ENCODE measurements around the gene MTREX. TPM values are rescaled to one million over a fixed set of nuclear protein-coding genes. Genes with fewer than 3 reads are reported as not detected.

The MTREX gene
- total RNA-seq, 2 experiments from 2014 or later: 62.7 to 125 TPM

DNA sequence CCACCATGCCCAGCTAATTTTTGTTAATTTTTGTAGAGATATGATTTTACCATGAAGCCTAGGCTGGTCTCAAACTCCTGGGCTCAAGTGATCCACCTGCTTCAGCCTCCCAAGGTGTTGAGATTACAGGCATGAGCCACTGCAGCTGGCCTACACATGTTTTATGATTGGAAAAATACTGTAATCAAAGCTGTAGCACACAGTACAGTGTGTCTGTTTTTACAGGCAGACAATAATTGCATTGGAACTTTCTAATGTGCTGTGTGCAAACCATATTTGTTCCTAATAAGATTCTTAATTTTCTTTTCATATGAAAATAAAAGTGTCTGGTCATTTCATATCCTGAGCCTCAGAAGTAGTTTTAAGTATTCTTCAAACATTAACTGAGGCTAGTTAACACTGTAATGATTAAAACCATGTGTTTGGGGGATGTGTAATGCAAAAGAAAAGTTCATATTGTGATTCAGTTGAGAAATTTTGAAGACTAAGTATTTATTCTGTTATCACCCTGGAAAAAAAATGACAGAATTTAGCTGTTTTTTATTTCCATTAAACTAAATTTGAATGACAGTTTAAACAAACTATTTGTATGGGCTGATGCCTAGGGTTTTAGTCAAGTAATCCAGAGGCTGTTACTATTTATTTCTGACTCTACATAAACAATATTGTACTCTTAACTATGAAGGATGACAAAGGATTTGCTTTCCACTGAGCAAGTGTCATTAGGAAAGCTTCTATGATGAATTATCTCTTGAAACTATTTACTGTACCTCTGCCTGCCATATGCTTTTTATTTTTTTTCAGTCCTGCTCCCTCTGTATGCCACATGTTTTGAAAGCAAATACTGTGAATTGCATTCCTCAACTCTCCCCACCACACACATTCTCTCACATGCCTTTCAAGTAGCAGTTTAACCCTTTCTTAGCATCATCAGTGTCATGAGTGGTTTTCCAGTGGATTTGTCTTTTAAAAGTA, 111.5 kb downstream of the MTREX start:
- H3K4me1 ChIP-seq (ENCODE audit: insufficient read depth, low read length, poor library complexity, severe bottlenecking): no peaks in the 10 kb centered on the region
- ChIA-PET CTCF (ENCODE audit: unreplicated experiment) (no interaction called here), POLR2A (interaction anchor here (0.7 to 1.0 kb wide), 2 partner anchors 38 to 240 kb away, joined by 3 read pairs; no protein-coding TSS in a partner anchor)
- TF ChIP-seq, protein P1, sequence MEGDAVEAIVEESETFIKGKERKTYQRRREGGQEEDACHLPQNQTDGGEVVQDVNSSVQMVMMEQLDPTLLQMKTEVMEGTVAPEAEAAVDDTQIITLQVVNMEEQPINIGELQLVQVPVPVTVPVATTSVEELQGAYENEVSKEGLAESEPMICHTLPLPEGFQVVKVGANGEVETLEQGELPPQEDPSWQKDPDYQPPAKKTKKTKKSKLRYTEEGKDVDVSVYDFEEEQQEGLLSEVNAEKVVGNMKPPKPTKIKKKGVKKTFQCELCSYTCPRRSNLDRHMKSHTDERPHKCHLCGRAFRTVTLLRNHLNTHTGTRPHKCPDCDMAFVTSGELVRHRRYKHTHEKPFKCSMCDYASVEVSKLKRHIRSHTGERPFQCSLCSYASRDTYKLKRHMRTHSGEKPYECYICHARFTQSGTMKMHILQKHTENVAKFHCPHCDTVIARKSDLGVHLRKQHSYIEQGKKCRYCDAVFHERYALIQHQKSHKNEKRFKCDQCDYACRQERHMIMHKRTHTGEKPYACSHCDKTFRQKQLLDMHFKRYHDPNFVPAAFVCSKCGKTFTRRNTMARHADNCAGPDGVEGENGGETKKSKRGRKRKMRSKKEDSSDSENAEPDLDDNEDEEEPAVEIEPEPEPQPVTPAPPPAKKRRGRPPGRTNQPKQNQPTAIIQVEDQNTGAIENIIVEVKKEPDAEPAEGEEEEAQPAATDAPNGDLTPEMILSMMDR (conservative IDR thresholded peaks at IDR 0.05; ENCODE audit: low read length): no peak
- no peak for TF ChIP-seq EZH2phosphoT487 (IDR thresholded peaks at IDR 0.05; ENCODE audit: borderline replicate concordance, low read depth, low read length)
- H3K9me3 ChIP-seq (ENCODE audit: low read length): no peaks in the 10 kb centered on the region
- no peak overlapping the region for H3K27ac ChIP-seq (ENCODE audit: low read depth, low read length, poor library complexity, severe bottlenecking)
- BruUV-seq (replicated peaks): no TSS peak
- H3K4me2 ChIP-seq (ENCODE audit: low read length): no peak overlapping the region
- H3K4me3 ChIP-seq (ENCODE audit: low read depth, low read length, poor library complexity, severe bottlenecking): no peak overlapping the region
- no peak overlapping the region for H2AFZ ChIP-seq (ENCODE audit: low read length)
- H3K79me2 ChIP-seq (ENCODE audit: insufficient read depth, low read depth, low read length): no peaks in the 10 kb centered on the region
- DNase-seq (ENCODE audit: low spot score): no peak
- intact Hi-C loops (cut with micrococcal nuclease; ENCODE audit: unreplicated experiment): no loop called here
- H4K20me1 ChIP-seq (ENCODE audit: insufficient read depth, low read length): no peaks in the 10 kb centered on the region
- H3K9me2 ChIP-seq (ENCODE audit: insufficient read depth, low read length): no peaks in the 10 kb centered on the region
- peaks cover 90% of the 10 kb centered on the region for H3K36me3 ChIP-seq (ENCODE audit: insufficient read depth, low read length)

DNA sequence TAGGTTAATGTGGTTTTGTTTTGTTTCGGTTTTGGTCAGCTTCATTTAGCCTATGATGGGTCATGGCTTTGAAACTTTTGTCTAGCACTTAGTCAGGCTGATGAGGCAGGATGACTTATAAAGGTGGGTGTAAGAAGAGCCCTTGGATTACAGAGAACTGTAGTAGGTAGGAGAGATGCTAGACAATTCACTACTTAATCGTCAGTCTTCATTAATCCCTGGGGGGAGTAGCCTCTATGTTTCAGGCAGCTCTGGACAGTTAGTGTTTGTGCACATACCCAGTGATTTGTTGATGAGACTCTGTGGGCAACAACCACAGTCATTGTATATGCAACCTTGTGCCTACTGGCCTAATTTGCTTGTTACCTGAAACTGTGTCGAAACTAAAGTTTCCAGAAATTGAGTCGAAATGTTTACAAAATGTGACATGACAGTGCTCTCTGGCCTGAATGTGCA, 113.3 kb downstream of the MTREX start:
- CTCF ChIA-PET (ENCODE audit: unreplicated experiment): no interaction called here
- DNase-seq (ENCODE audit: low spot score): no peak
- POLR2A ChIA-PET: no interaction called here
- Histone ChIP-seq H3K4me2 (ENCODE audit: low read length) (no peak overlapping the region), H3K9me3 (ENCODE audit: low read length) (no peaks in the 10 kb centered on the region), H3K27ac (ENCODE audit: low read depth, low read length, poor library complexity, severe bottlenecking) (no peak overlapping the region), H4K20me1 (ENCODE audit: insufficient read depth, low read length) (no peaks in the 10 kb centered on the region), H3K4me1 (ENCODE audit: insufficient read depth, low read length, poor library complexity, severe bottlenecking) (no peaks in the 10 kb centered on the region), H3K36me3 (ENCODE audit: insufficient read depth, low read length) (peaks cover 93% of the 10 kb centered on the region), H2AFZ (ENCODE audit: low read length) (no peak overlapping the region), H3K79me2 (ENCODE audit: insufficient read depth, low read depth, low read length) (no peaks in the 10 kb centered on the region), H3K9me2 (ENCODE audit: insufficient read depth, low read length) (no peaks in the 10 kb centered on the region), H3K4me3 (ENCODE audit: low read depth, low read length, poor library complexity, severe bottlenecking) (no peak overlapping the region)
- intact Hi-C loops (cut with micrococcal nuclease; ENCODE audit: unreplicated experiment): loop anchor here (5.0 kb wide), 1 partner anchor 1851 kb away; no protein-coding TSS in a partner anchor
- no TSS peak for BruUV-seq (replicated peaks)
- TF ChIP-seq, protein P1 (conservative IDR thresholded peaks at IDR 0.05; ENCODE audit: low read length): no peak
- no peak for TF ChIP-seq EZH2phosphoT487 (IDR thresholded peaks at IDR 0.05; ENCODE audit: borderline replicate concordance, low read depth, low read length)

DNA sequence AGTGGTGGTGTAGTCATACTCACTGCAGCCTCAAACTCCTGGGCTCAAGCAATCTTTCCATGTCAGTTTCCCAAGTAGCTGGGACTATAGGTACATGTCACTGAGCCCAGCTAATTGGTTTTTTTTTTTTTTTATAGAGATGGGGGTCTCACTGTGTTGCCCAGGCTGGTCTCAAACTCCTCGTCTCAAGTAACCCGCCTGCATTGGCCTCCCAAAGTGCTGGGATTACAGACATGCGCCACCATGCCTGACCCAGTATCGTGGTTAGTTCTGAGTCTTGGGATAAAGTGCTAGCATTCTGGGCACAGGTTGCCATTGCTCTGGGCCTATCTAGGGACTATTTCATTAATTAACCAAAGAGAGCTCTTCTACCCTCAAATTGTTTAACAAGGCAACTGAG, 118.7 kb downstream of the MTREX start:
- Histone ChIP-seq H4K20me1 (ENCODE audit: insufficient read depth, low read length) (no peaks in the 10 kb centered on the region), H2AFZ (ENCODE audit: low read length) (no peak overlapping the region), H3K4me3 (ENCODE audit: low read depth, low read length, poor library complexity, severe bottlenecking) (no peak overlapping the region), H3K9me2 (ENCODE audit: insufficient read depth, low read length) (no peaks in the 10 kb centered on the region), H3K79me2 (ENCODE audit: insufficient read depth, low read depth, low read length) (no peaks in the 10 kb centered on the region), H3K36me3 (ENCODE audit: insufficient read depth, low read length) (peaks cover 89% of the 10 kb centered on the region), H3K9me3 (ENCODE audit: low read length) (no peaks in the 10 kb centered on the region), H3K4me1 (ENCODE audit: insufficient read depth, low read length, poor library complexity, severe bottlenecking) (no peaks in the 10 kb centered on the region), H3K27ac (ENCODE audit: low read depth, low read length, poor library complexity, severe bottlenecking) (no peak overlapping the region), H3K4me2 (ENCODE audit: low read length) (no peak overlapping the region)
- POLR2A ChIA-PET: interaction anchor here (1.7 kb wide), 1 partner anchor 9 kb away, joined by 11 read pairs; no protein-coding TSS in a partner anchor
- BruUV-seq (replicated peaks): no TSS peak
- TF ChIP-seq, protein P1 (conservative IDR thresholded peaks at IDR 0.05; ENCODE audit: low read length): no peak
- TF ChIP-seq EZH2phosphoT487 (IDR thresholded peaks at IDR 0.05; ENCODE audit: borderline replicate concordance, low read depth, low read length): no peak
- DNase-seq (ENCODE audit: low spot score): no peak
- intact Hi-C loops (cut with micrococcal nuclease; ENCODE audit: unreplicated experiment): no loop called here
- CTCF ChIA-PET (ENCODE audit: unreplicated experiment): no interaction called here
